CD4-positive, CD25-positive, alpha-beta regulatory T cell (primary cell): ENCODE measurements around the gene RNASET2. TPM values are rescaled to one million over a fixed set of nuclear protein-coding genes. Genes with fewer than 3 reads are reported as not detected.

ENCODE experiments used
- ATAC-seq, 2 donors: fragments of 150-1000 bp; cut with Tn5 transposase; one replicate each; pipeline ENCODE4 v1.10.0; 2021; ENCODE audit warnings: low read depth in 2 of 2, moderate number of reproducible peaks in 2 of 2, moderate library complexity in 1 of 2
- DNase-seq, 3 donors: peaks; one replicate each; pipeline versions ENCODE4 v3.0.0 to v3.0.0-alpha.2; 2012 to 2022; ENCODE audit warnings: mixed read lengths in 1 of 3
- H3K27ac ChIP-seq: one replicate; pipeline ENCODE4 v1.7.0; 2013; ENCODE audit warnings: mild to moderate bottlenecking, low read length; ENCODE audit not compliant: insufficient read depth, poor library complexity, severe bottlenecking
- H3K27me3 ChIP-seq: one replicate; pipeline ENCODE4 v1.7.0; 2013; ENCODE audit warnings: low read length; ENCODE audit not compliant: control insufficient read depth, insufficient read depth
- H3K36me3 ChIP-seq: one replicate; pipeline ENCODE4 v1.7.0; 2013; ENCODE audit warnings: mild to moderate bottlenecking, low read length, moderate library complexity; ENCODE audit not compliant: control insufficient read depth, insufficient read depth
- H3K4me1 ChIP-seq: 2 replicates; pipeline ENCODE4 v1.7.0; 2013; ENCODE audit warnings: mild to moderate bottlenecking, low read length; ENCODE audit not compliant: insufficient read depth, control insufficient read depth, poor library complexity, severe bottlenecking
- H3K4me3 ChIP-seq: one replicate; pipeline ENCODE4 v1.7.0; 2013; ENCODE audit warnings: low read depth, mild to moderate bottlenecking, low read length, moderate library complexity
- H3K9me3 ChIP-seq, 2 experiments: 1 replicate in 1 of 2; 2 replicates in 1 of 2; pipeline ENCODE4 v1.7.0; 2013; ENCODE audit warnings: low read length in 2 of 2, mild to moderate bottlenecking in 1 of 2, moderate library complexity in 1 of 2; ENCODE audit not compliant: control insufficient read depth in 2 of 2
- H3K27ac Mint-ChIP-seq, 3 donors: one replicate each; pipeline ENCODE4 v1.8.0; 2020 to 2022; ENCODE audit warnings: mild to moderate bottlenecking in 3 of 3, mixed read lengths in 3 of 3, moderate library complexity in 2 of 3
- H3K27me3 Mint-ChIP-seq: one replicate; pipeline ENCODE4 v1.8.0; 2022; ENCODE audit warnings: mild to moderate bottlenecking, mixed read lengths
- H3K36me3 Mint-ChIP-seq: one replicate; pipeline ENCODE4 v1.8.0; 2020; ENCODE audit warnings: mixed read lengths
- H3K4me1 Mint-ChIP-seq, 4 donors: one replicate each; pipeline ENCODE4 v1.8.0; 2020 to 2022; ENCODE audit warnings: mixed read lengths in 4 of 4, mild to moderate bottlenecking in 1 of 4
- H3K4me3 Mint-ChIP-seq, 4 donors: one replicate each; pipeline ENCODE4 v1.8.0; 2020 to 2022; ENCODE audit warnings: mild to moderate bottlenecking in 4 of 4, mixed read lengths in 4 of 4, moderate library complexity in 3 of 4
- H3K9me3 Mint-ChIP-seq, 7 donors: one replicate each; pipeline ENCODE4 v1.8.0; 2020 to 2022; ENCODE audit warnings: mixed read lengths in 7 of 7, mild to moderate bottlenecking in 3 of 7, moderate library complexity in 2 of 7
- polyA plus RNA-seq, 4 donors: library from polyadenylated mRNA; unstranded; fragments of 300-500 nt; fragmentation: Illumina TruSeq; gene quantifications; one replicate each; pipeline ENCODE4 v1.2.3, GENCODE V29; 2021
- total RNA-seq: library from RNA; stranded (reverse); gene quantifications from one replicate; pipeline ENCODE4 v1.2.3, GENCODE V29; 2022

The RNASET2 gene
- total and polyA plus RNA-seq, 5 donors from 2014 or later = 213 to 410 (median 371) TPM

GRCh38 chr6:166969390-166970002, 13.1 kb upstream of the RNASET2 start:
- Mint-ChIP-seq H3K36me3 (peaks cover 18% of the 10 kb centered on the region), H3K9me3 (peaks cover 0 to 9% (median 4%) of the 10 kb centered on the region in 7 donors), H3K27me3 (no peaks in the 10 kb centered on the region), H3K4me1 (peaks cover 0 to 25% (median 6%) of the 10 kb centered on the region in 4 donors), H3K4me3 (peak overlapping the region in 1 of 4 donors; percentile 6), H3K27ac (peak overlapping the region in 2 of 3 donors; percentile 33 to 58)
- Histone ChIP-seq H3K36me3 (no peaks in the 10 kb centered on the region), H3K9me3 (no peaks in the 10 kb centered on the region), H3K27me3 (no peaks in the 10 kb centered on the region), H3K27ac (no peak overlapping the region), H3K4me3 (no peak overlapping the region), H3K4me1 (peaks cover 3% of the 10 kb centered on the region)
- DNase-seq (no peak), ATAC-seq (no peak)

- peaks cover 3% of the 10 kb centered on the region for H3K4me1 ChIP-seq
- H3K36me3 ChIP-seq = no peaks in the 10 kb centered on the region
- H3K9me3 ChIP-seq = no peaks in the 10 kb centered on the region
- no peaks in the 10 kb centered on the region for H3K27me3 ChIP-seq
- H3K4me3 Mint-ChIP-seq = peak overlapping the region in 1 of 4 donors; percentile 15
- H3K36me3 Mint-ChIP-seq = peaks cover 21% of the 10 kb centered on the region
- no peaks in the 10 kb centered on the region for H3K27me3 Mint-ChIP-seq
- peaks cover 0 to 17% (median 9%) of the 10 kb centered on the region in 4 donors for H3K4me1 Mint-ChIP-seq
- DNase-seq (no peak), ATAC-seq (no peak)
- no peak overlapping the region for H3K27ac ChIP-seq
- H3K9me3 Mint-ChIP-seq = peaks cover 2 to 21% (median 9%) of the 10 kb centered on the region in 7 donors
- no peak overlapping the region for H3K4me3 ChIP-seq
- no peak overlapping the region for H3K27ac Mint-ChIP-seq
These were observed 9.9 kb upstream of the RNASET2 start for GRCh38 chr6:166966268-166966667.

DNA sequence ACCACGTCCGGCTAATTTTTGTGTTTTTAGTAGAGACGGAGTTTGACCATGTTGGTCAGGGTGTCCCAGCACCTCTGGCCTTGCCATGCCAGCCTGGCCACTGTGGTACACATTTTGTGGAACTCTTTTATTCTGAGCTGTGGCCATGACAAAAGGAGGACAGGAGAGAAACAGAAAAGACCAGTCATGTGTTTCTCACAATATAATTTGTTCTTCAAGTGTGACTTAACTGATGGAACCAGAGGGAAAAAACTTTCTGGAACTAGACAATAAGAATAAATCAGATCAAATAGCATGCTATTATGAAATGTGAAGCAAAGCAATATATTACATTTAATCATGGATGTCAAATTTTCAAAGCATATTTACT, 4.2 kb upstream of the RNASET2 start:
- Histone ChIP-seq H3K4me3 (no peak overlapping the region), H3K27ac (peak overlapping the region; percentile 95), H3K4me1 (peaks cover 37% of the 10 kb centered on the region), H3K9me3 (no peaks in the 10 kb centered on the region), H3K36me3 (no peaks in the 10 kb centered on the region), H3K27me3 (no peaks in the 10 kb centered on the region)
- Mint-ChIP-seq H3K27ac (peak overlapping the region in 2 of 3 donors; percentile 71 to 98), H3K4me1 (peaks cover 25 to 38% (median 30%) of the 10 kb centered on the region in 4 donors), H3K36me3 (peaks cover 8% of the 10 kb centered on the region), H3K9me3 (peaks cover 0 to 19% (median 5%) of the 10 kb centered on the region in 7 donors), H3K4me3 (peak overlapping the region; percentile 26 to 98 (median 87)), H3K27me3 (no peaks in the 10 kb centered on the region)
- DNase-seq (no peak), ATAC-seq (no peak)

DNA sequence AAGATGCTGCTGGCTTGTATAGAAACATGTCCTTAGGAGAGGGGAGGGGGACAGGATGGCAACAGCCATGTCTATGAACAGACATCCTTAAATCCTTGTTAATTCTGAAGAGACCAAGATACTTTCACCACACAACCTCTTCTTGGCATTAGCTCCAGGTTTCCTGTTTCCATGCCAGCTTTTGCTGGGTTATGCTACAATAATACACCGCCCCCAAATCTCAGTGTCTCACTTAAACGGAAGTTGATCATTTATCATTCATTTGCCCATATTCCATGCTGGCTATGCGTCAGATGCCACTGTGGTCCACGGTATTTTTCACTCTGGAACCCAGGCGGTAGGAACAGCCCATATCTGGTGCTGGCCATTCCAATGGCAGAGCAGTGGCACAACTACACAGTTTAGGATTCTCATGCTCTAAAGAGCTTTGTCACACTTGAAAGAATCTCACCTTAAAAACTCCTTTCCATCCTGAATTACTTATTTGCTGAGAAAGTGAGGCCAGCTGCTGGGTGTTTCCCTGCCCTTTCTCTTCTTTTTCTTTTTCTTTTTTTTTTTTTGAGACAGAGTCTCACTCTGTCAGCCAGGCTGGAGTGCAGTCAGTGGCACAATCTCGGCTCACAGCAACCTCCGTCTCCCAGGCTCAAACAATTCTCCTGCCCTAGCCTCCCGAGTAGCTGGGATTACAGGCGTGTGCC, 3.7 kb upstream of the RNASET2 start:
- Mint-ChIP-seq H3K9me3 (peaks cover 0 to 17% (median 5%) of the 10 kb centered on the region in 7 donors), H3K4me1 (peaks cover 25 to 42% (median 34%) of the 10 kb centered on the region in 4 donors), H3K27me3 (no peaks in the 10 kb centered on the region), H3K36me3 (peaks cover 8% of the 10 kb centered on the region), H3K27ac (peak overlapping the region; percentile 97 to 99 (median 98)), H3K4me3 (peak overlapping the region; percentile 84 to 98 (median 95))
- DNase-seq (no peak), ATAC-seq (no peak)
- Histone ChIP-seq H3K4me3 (peak overlapping the region; percentile 10), H3K9me3 (no peaks in the 10 kb centered on the region), H3K27me3 (no peaks in the 10 kb centered on the region), H3K4me1 (peaks cover 42% of the 10 kb centered on the region), H3K36me3 (no peaks in the 10 kb centered on the region), H3K27ac (peak overlapping the region; percentile 95)

GRCh38 chr6:166958926-166959861, 2.8 kb upstream of the RNASET2 start:
- Mint-ChIP-seq H3K4me1 (peaks cover 29 to 51% (median 37%) of the 10 kb centered on the region in 4 donors), H3K27me3 (no peaks in the 10 kb centered on the region), H3K27ac (peak overlapping the region; percentile 97 to 99 (median 98)), H3K4me3 (peak overlapping the region; percentile 84 to 98 (median 95)), H3K36me3 (peaks cover 8% of the 10 kb centered on the region), H3K9me3 (peaks cover 0 to 10% (median 5%) of the 10 kb centered on the region in 7 donors)
- H3K4me3 ChIP-seq = peak overlapping the region; percentile 63
- no peaks in the 10 kb centered on the region for H3K9me3 ChIP-seq
- no peaks in the 10 kb centered on the region for H3K36me3 ChIP-seq
- H3K27me3 ChIP-seq = no peaks in the 10 kb centered on the region
- peak; percentile 32 to 84 (median 60) for DNase-seq
- ATAC-seq = no peak
- H3K27ac ChIP-seq = peak overlapping the region; percentile 95
- H3K4me1 ChIP-seq = peaks cover 51% of the 10 kb centered on the region

DNA sequence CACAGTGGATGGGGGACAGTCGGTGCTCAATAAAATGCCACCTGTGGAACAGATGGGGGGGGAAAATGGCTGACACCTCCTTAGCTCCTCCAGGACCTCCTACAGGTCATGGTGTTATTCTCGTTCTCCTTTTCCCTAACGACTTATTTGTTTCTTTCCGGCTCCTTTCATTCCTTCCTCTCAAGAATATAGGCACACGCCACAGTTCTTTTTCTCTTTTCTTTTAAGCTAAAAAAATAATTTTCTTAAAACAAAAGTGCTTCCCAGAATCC, 1.4 kb upstream of the RNASET2 start:
- Mint-ChIP-seq H3K36me3 (peaks cover 3% of the 10 kb centered on the region), H3K4me3 (peak overlapping the region; percentile 84 to 98 (median 93)), H3K27me3 (no peaks in the 10 kb centered on the region), H3K27ac (peak overlapping the region; percentile 97 to 99 (median 98)), H3K9me3 (peaks cover 0 to 5% (median 2%) of the 10 kb centered on the region in 7 donors), H3K4me1 (peaks cover 33 to 65% (median 49%) of the 10 kb centered on the region in 4 donors)
- H3K27ac ChIP-seq = peak overlapping the region; percentile 95
- peaks cover 65% of the 10 kb centered on the region for H3K4me1 ChIP-seq
- H3K27me3 ChIP-seq = no peaks in the 10 kb centered on the region
- H3K4me3 ChIP-seq = peak overlapping the region; percentile 62
- ATAC-seq (no peak), DNase-seq (no peak)
- no peaks in the 10 kb centered on the region for H3K9me3 ChIP-seq
- H3K36me3 ChIP-seq = no peaks in the 10 kb centered on the region

DNA sequence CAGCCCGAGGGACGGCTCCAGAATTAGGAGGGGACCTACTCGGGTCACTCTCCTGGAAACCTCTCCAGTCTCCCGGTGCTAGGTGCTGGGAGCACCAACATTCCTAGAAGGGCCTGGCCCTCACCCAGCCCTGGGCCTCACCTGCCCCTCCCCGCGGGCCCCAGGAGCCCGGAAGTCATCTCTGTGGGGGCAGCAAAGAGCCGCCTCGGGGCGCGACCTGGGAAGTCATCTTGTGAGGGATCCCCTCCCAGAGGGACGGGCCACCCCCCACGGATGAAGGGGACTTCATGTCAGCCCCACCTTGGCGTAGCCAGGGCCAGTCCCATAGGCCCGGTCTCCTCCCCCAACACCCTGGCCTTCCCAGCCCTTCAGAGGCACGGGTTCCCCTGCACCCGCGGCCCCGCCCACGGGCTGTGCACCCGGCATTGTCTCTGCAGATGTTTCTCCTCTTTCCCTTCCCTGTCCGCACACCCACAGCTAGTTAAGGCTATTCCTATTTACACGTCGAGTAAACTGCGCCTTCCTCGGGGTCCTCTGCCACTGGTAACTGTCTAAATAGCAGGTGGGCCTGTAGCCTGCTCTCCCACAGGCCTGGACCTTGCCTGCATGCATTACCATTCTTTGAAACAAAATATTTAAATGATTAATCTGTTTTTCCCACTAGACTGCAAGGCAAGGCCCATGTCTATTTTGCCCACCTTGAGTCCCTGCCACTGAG, 896 bp upstream of the RNASET2 start:
- H3K4me1 ChIP-seq = peaks cover 70% of the 10 kb centered on the region
- H3K36me3 ChIP-seq = peaks cover under 1% of the 10 kb centered on the region
- H3K27ac Mint-ChIP-seq = peak overlapping the region; percentile 97 to 99 (median 98)
- DNase-seq (peak; percentile 59 to 72 (median 62)), ATAC-seq (peak in 1 of 2 donors; percentile 12)
- H3K4me3 ChIP-seq = peak overlapping the region; percentile 62
- peak overlapping the region; percentile 84 to 98 (median 93) for H3K4me3 Mint-ChIP-seq
- no peaks in the 10 kb centered on the region for H3K27me3 ChIP-seq
- peaks cover 0 to under 1% (median 0%) of the 10 kb centered on the region in 7 donors for H3K9me3 Mint-ChIP-seq
- H3K27me3 Mint-ChIP-seq = no peaks in the 10 kb centered on the region
- H3K27ac ChIP-seq = peak overlapping the region; percentile 95
- peaks cover 33 to 70% (median 53%) of the 10 kb centered on the region in 4 donors for H3K4me1 Mint-ChIP-seq
- H3K36me3 Mint-ChIP-seq = no peaks in the 10 kb centered on the region
- no peaks in the 10 kb centered on the region for H3K9me3 ChIP-seq
